ENCODE measurements around the gene ABCA10.
A peak's percentile ranks its signal among the peaks of the same experiment; 100 is the strongest.
"Not testable (repeated sequence)": the region's sequence is repeated elsewhere in the genome, so short reads cannot be mapped to it uniquely, and the experiment has no call there.

ABCA10 gene, protein sequence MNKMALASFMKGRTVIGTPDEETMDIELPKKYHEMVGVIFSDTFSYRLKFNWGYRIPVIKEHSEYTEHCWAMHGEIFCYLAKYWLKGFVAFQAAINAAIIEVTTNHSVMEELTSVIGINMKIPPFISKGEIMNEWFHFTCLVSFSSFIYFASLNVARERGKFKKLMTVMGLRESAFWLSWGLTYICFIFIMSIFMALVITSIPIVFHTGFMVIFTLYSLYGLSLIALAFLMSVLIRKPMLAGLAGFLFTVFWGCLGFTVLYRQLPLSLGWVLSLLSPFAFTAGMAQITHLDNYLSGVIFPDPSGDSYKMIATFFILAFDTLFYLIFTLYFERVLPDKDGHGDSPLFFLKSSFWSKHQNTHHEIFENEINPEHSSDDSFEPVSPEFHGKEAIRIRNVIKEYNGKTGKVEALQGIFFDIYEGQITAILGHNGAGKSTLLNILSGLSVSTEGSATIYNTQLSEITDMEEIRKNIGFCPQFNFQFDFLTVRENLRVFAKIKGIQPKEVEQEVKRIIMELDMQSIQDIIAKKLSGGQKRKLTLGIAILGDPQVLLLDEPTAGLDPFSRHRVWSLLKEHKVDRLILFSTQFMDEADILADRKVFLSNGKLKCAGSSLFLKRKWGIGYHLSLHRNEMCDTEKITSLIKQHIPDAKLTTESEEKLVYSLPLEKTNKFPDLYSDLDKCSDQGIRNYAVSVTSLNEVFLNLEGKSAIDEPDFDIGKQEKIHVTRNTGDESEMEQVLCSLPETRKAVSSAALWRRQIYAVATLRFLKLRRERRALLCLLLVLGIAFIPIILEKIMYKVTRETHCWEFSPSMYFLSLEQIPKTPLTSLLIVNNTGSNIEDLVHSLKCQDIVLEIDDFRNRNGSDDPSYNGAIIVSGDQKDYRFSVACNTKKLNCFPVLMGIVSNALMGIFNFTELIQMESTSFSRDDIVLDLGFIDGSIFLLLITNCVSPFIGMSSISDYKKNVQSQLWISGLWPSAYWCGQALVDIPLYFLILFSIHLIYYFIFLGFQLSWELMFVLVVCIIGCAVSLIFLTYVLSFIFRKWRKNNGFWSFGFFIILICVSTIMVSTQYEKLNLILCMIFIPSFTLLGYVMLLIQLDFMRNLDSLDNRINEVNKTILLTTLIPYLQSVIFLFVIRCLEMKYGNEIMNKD (N-terminal part only)

DNA sequence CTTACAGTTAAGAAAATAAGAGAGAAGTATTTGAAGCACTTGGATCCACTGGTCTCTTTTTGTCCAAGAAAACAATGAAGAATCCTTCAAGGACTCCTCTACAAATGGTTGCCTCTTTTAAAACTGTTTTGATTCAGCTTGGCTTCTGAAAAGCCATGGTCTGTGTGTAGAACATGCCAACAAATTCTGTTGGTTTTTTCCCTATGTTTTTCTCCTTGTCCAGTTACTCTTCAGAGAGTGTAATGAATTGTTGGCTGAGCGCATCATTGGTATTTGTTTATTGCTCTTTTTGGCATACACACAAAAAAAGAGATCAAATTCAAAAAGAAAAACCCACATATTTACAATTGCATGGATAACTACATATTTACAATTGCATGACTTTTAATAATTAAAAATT lies at the start of gene ABCA10:
Gene ABCA10 (minus strand): TSS at position 249 of the 400 bp plus-strand sequence. CDS start 3,466 bp downstream, outside the sequence.
- no peak for DNase-seq (ENCODE audit: low read depth in 2 of 2)

DNA sequence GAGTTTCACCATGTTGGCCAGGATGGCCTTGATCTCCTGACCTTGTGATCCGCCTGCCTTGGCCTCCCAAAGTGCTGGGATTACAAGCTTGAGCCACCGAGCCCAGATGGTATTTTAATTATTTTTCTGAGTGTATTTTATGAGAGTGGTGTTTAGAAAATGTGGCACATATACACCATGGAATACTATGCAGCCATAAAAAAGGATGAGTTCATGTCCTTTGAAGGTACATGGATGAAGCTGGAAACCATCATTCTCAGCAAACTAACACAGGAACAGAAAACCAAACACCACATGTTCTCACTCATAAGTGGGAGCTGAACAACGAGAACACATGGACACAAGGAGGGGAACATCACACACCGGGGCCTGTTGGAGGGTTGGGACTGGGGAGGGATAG lies 47.7 kb upstream of the ABCA10 start:
- not testable (repeated sequence) for DNase-seq (ENCODE audit: low read depth in 2 of 2)

DNA sequence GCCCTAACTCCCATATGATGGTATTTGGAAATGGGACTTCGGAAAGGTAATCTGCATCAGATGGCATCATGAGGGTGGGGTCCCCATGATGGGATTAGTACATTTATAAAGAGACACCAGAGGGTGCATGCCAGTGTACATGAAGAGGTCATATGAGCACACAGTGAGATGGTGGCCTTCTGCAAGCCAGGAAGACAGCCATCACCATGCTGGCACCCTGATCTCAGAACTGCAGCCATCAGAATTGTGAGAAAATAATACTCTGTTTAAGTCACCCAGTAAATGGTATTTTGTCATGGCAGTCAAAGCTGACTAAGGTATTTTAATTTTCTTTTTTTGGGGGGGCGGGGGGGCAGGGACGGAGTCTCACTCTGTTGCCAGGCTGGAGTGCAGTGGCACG lies 47.1 kb upstream of the ABCA10 start:
- no peak for DNase-seq (ENCODE audit: low read depth in 2 of 2)

DNA sequence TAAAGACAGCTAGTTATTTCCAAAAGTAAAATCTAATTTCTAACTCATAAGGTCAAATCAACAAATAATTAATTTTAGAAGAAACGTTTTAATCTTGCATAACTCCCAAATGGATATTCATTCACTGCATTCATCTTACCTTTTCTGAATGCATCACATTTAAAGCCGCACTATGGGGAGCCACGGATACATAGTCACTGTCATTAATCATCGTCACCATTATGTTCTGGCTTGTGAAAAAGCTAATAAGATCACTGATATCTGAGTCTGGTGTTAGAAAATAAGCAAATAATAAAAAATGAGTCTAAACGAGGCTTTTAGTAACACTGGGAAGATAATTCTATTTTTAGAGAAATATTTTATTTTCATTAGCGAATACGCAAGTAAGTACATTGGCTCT lies 42.4 kb upstream of the ABCA10 start:
- no peak for DNase-seq (ENCODE audit: low read depth in 2 of 2)

DNA sequence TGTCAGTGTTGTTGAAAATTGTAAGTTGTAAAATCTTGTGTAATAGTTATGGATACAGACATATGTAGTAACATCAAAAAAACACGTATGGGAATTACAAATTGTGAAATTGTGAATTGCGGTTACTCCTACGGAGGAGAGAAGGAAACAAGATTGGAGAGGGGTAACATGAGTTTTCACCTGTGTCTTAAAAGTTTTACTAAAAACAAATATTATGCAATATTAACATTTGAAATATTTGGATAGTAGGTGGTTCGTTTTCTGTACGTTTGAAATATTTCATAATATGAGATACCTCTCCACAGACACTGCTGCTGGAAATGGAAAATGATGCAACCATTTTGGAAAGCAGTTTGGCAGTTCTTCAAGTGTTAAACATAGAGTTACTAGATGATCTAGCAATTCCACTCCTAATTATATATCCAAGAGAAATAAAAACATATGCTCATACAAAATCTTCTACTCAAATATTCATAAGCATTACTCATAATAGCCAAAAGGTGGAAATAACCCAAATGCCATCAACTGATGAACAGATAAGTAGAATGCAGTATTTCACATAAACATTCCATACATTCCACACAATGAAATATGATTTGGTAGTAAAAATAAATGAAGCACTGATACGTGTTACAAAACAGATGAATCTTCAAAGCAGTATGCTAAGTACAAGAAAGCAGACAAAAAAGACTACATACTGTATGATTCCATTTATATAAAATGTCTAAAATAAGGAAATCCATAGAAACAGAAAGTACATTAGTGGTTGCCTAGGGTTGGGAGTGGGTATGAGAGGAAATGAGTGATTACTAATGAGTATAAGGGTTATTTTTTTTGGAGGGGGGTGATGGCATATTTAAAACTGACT lies 40.7 kb upstream of the ABCA10 start:
- DNase-seq (ENCODE audit: low read depth in 2 of 2): peak; percentile 93 to 95

DNA sequence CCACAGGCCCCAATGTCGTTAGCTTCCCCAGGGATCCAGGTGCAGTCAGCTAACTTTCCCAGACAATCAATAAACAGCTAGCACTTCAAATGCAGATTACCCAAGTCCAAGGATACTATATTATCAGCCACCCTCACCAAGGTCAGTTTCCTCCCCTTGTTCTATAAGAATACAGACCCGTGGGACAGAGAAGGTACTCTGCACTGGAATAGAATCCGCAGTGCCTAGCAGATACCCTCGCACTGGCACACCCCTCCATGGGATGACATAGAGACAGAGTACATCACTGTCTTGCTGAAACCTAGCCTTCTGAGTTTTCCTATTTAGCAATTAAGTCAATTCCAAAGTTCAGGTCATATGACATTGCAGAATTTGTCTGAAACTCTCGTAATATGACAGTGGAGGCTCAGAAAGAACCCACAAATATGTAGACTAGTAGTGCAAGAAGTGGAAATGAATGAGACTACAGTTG lies 40.0 kb upstream of the ABCA10 start:
- DNase-seq (ENCODE audit: low read depth in 2 of 2): peak in 1 of 2 experiments; percentile 20

DNA sequence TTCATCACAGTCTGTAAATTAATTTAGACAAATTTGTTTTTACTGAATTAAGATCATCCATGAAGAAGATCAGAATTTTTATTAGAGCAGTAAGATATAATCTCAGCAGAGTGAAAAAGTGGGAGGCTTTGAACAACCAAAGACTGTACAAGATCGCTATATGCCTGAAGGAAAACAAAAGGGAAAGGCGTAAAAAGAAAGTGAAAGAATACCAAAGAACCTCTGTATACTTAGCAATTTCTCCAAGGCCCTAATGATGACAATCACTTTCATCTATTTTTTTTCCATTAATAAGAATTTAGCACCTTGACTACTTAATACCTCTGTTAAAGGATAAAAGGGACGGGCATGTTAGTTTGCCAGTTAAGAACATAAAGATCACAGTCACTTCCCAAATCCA lies 38.6 kb upstream of the ABCA10 start:
- DNase-seq (ENCODE audit: low read depth in 2 of 2): no peak

DNA sequence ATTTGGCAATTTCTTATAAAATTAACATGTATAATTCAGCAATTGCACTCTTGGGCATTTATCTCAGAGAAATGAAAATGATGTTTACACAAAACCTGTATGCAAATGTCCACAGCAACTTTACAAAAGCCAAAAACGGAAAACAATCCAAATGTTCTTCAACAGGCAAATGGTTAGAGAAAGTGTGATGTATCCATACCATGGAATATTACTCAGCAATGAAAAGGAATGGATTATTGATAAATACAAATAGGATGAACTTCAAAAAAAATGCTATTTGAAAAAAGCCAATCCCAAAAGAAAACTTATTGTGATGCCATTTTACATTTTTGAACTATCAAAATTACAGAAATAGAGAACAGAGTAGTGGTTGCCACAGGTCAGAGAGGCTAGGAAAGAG lies 37.2 kb upstream of the ABCA10 start:
- DNase-seq (ENCODE audit: low read depth in 2 of 2): no peak

DNA sequence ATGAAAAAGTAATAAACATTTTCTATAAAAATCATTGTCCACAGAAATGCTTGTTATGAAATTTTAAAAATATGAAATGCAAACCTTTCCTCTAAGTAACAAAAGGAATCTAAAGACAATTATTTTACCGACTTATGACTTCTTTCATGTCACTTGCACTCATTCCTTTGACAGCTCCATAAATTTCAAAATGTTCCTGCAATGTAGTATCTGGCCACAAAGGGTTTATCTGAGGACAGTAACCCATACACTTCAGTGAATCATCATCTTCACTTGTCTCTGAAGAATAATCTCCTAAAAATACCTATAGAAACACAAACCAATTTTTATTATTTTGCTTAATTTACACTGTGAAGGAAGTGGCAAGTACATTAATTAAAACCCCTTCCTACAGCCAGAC lies 25.6 kb upstream of the ABCA10 start:
- no peak for DNase-seq (ENCODE audit: low read depth in 2 of 2)

DNA sequence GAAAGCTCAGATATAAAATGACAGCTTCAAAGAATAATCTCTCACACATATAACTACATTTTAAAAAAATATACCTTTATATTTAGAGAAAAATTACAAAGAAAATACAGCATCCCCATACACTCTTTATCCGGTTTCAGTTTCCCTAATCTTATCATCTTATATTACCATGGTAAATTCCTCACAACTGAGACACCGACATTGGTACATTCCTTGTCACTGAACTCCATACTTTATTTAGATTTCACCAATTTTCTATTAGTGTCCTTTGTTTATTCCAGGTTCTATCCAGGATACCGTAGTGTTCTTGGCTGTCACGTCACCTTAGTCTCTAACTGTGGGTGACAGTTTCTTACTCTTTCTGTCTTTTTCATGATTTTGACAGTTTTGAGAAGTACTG lies 22.0 kb upstream of the ABCA10 start:
- DNase-seq (ENCODE audit: low read depth in 2 of 2): no peak

DNA sequence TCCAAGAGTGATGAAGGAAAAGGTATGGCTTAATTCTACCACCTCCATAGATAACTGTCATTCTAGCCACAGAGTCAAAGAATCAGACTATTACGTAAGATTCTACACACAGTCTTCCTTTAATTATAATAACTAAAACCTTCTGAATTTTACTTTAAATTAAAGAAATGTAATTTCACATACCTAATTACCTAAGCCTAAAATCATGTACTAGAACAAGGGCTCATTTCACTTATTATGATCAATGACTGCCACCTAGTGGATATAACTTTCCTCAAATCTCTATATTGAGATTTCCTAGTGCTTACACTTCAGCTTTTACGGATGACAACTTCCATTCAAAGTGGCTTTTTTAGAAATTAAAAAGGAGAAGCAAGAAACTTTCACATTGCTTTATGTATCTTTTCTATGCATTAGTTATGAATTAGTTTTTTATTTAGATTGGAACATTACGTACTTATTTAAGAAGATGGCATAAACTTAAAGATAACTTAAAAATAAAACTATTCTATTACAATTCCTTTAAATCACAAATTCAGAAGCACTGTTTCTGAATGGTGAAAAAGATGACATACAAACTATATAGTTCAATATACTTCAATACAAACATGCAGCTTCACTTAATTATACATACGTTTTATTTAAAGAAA lies 18.2 kb upstream of the ABCA10 start:
- DNase-seq (ENCODE audit: low read depth in 2 of 2): no peak

DNA sequence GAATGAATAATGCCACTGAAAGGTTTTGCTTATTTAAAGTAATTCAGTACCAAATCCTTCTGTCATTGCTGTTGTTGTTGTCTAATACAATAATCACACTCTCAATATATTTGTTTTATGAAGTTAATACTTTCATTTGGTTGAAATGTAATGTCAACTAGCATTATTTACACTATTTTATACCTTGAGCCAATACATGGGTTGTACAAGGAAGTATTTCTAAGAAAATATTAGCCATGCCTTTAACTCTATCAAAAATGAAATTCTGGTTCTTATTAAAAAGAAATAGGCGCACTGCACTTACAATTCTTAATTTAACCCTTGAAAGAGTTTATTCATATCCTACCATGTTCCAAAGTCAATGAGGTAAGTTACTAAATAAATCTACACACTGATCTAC lies 17.6 kb upstream of the ABCA10 start:
- DNase-seq (ENCODE audit: low read depth in 2 of 2): no peak

DNA sequence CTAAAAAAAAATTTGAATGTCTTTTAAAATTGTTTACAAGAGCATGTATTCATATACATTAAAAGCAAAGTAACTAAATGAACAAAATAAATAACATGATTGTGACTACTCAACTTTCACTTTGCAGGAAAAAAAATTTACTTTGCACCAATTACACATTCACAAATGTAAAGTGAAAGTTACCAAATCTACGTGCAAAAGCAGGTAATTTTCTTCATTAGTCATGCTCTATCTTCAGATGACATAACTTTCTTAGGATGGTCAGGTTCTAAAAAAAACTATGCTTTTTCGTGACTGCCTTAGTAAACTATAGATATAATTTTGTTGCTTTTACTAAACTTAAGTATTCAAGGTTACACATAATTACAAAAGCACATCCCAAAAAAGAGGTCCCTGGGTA lies 17.0 kb upstream of the ABCA10 start:
- no peak for DNase-seq (ENCODE audit: low read depth in 2 of 2)

DNA sequence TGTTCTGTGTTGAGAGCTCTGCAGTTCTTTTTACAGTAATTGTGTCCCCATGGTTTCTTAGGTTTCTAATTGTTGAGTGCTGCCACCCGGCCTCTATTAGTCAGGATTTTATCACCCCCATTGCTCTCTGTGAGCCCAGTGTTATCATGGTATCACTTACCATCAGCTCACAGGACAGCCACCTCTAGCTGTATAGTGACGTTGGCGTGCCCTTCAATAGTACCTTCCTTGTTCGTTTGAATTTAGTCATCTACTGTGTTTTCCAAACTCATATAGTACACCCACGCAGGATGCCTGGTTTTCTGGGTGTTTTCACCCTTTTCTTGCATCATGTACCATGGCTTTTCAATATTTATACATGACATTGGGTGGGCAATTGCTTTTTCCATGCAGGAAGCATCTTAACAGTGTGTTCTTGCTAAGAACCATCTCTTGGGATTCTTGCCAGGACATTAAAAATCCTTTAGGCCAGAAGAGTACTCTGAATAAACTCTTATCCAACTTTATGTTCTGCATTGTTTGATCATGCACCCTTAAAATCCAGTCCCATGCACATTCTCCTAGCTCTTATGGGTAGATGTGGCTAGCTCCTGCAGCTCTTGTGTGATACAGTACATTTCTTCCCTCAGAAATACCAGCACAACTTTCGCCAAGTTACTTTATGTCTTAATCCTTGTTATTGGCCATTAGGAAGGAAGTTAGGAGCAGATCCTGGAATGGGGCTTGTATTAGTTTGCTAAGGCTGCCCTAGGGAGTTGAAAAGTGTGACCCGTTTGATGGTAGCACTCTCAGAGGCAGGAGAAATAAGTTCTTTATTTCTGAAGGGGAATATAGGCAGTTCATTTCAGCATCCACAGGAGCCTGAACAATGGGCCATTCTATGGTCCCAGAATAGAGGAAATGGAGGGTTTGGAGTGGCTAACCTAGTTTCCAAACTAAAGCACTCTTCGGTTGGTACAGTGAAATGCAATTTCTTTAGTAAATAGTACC lies 11.3 kb upstream of the ABCA10 start:
- DNase-seq (ENCODE audit: low read depth in 2 of 2): no peak

DNA sequence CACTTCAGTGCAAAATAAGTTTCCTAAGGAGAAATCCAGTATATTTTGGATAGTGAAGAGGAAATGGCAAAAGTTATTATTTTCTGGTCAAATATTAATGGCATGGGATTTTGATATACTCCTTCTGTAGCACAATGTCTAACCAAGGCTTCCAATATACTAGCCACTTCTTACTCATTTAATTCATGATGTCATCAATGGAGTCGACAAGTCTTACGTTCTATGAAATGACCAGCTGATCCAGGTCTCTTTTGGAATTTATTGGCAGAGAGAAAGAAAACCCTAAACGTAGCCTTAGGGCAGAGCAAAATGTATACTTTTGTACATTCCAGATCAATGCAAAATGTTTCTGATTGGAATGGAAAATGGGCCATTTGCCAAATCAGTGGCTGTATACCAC lies 8.3 kb upstream of the ABCA10 start:
- no peak for DNase-seq (ENCODE audit: low read depth in 2 of 2)

DNA sequence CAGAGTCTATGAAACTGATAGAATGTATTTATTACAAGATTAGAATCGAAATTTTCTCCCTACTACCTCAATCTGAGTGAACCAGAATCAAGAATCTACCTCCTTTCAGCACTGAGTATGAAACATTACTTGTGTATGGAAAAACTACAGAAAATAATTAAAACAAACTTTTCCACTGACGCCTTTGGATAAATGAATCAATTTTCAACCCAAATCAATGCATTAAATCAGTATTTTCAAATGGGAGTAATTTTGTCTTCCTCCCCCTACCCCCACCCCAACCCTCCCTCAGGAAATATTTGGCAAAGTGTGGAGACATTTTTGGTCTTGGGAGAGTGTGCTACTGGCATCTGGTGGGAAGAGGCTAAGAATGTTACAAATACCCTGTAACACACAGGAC lies 7.8 kb upstream of the ABCA10 start:
- no peak for DNase-seq (ENCODE audit: low read depth in 2 of 2)

DNA sequence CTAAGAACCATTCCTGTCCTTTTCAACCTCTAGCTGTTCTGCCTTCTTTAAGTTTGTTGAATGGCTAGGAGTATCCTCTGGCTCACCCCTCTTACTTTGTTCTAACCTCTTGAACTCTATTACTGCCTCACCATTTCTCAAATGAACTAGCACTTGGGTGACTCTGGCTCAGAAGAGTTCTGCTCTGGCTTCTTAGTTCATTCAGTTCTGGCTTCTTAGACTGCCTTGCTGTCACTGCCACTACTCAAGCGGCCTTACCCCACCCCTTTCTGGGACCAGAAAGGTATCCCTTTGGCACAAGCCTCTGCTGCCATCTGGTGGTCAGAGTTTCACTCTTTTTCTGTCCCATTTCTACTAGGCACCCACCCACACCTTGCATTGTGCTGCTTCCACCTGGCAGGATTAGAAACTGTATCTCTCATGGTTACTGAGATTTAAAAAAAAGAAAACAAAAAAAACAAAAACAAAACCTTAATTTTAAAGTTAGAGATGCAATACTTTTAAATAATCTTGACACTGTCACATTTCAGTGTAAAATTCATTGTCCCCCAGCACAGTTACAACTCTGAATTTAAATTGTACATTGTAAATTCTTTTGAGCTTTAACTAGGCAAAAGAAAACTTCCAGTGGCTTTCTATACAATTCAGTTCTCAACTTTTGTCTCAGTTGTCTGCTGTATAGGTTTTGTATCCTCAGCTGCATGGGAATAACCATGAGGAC lies 6.9 kb upstream of the ABCA10 start:
- peak; percentile 40 to 41 for DNase-seq (ENCODE audit: low read depth in 2 of 2)

DNA sequence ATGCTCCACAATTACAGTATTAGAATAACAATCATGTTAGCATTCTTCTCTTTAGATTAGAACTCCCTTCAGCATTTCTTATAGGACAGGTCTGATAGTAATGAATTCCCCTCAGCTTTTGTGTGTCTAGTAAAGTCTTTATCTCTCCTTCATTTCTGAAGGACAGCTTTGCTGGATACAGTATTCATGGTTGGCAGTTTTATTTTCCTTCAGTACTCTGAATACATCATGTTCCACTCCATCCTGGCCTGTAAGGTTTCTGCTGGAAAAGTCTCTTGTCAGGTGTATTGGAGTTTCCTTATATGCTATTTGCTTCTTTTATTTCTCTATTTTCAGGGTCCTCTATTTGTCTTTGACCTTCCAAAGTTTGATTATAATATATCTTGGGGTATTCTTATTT lies 4.0 kb upstream of the ABCA10 start:
- no peak for DNase-seq (ENCODE audit: low read depth in 2 of 2)

DNA sequence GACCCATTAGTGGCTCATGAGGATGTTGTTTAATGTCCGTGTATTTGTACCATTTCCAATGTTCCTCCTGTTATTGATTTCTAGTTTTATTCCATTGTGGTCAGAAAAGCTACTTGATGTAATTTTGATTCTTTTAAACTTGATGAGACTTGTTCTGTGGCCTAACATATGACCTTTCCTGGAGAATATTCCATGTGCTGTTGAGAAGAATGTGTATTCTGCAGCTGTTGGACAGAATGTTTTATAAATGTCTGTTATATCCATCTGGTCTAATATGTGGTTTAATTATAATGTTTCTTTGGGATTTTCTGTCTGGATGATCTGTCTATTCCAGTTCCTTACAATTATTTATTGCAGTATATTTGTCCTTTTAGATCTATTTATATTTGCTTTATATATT lies 2.9 kb upstream of the ABCA10 start:
- no peak for DNase-seq (ENCODE audit: low read depth in 2 of 2)
